MCF 10A (cell line): ENCODE measurements around the gene DNAI1. TPM values are rescaled to one million over a fixed set of nuclear protein-coding genes. Genes with fewer than 3 reads are reported as not detected.

Experiments
- BruUV-seq: library from RNA; stranded (reverse); fragments of 400-500 nt; replicated peaks from 2 replicates; lab custom pipeline; 2021; lab: Mats Ljungman, UMichigan
- CTCF ChIA-PET: fragments of 300-600 bp; sonication (Branson Sonifier 250); formaldehyde crosslinking; extraction: SDS; loops from one replicate; lab custom pipeline; 2021; ENCODE audit warnings: antibody characterized with exemption, inconsistent platforms; lab: Yijun Ruan, JAX
- POLR2A ChIA-PET: fragments of 300-600, 350-650 bp; sonication (Branson Sonifier 250); formaldehyde crosslinking; extraction: SDS; loops from one replicate; lab custom pipeline; 2020; ENCODE audit warnings: antibody characterized with exemption, inconsistent platforms; lab: Yijun Ruan, JAX
- DNase-seq: peaks from one replicate; pipeline ENCODE4 v3.0.0-alpha.2; 2018; ENCODE audit not compliant: unreplicated experiment
- H3K27ac Mint-ChIP-seq: one replicate; pipeline ENCODE4 v1.8.0; 2022; ENCODE audit warnings: mild to moderate bottlenecking, low read depth, mixed read lengths; ENCODE audit not compliant: unreplicated experiment
- H3K27me3 Mint-ChIP-seq: one replicate; pipeline ENCODE4 v1.8.0; 2022; ENCODE audit warnings: mixed read lengths; ENCODE audit not compliant: insufficient read depth, unreplicated experiment
- H3K36me3 Mint-ChIP-seq: one replicate; pipeline ENCODE4 v1.8.0; 2022; ENCODE audit warnings: mild to moderate bottlenecking, moderate library complexity, mixed read lengths; ENCODE audit not compliant: insufficient read depth, unreplicated experiment
- H3K4me1 Mint-ChIP-seq: one replicate; pipeline ENCODE4 v1.8.0; 2022; ENCODE audit warnings: mixed read lengths; ENCODE audit not compliant: insufficient read depth, unreplicated experiment
- H3K4me3 Mint-ChIP-seq: one replicate; pipeline ENCODE4 v1.8.0; 2022; ENCODE audit warnings: mild to moderate bottlenecking, moderate library complexity, mixed read lengths; ENCODE audit not compliant: unreplicated experiment
- H3K9me3 Mint-ChIP-seq: one replicate; pipeline ENCODE4 v1.8.0; 2022; ENCODE audit warnings: mixed read lengths; ENCODE audit not compliant: unreplicated experiment
- intact Hi-C: fragments of 100-400 bp; cut with micrococcal nuclease; formaldehyde crosslinking; loops from 2 replicates; pipeline ENCODE4 v1.14.1; 2022
- total RNA-seq: library from RNA; stranded (reverse); gene quantifications from 2 replicates; pipeline ENCODE4 v1.2.3, GENCODE V29; 2022
- TF ChIP-seq, protein P1 (sequence below): fragments of 200-600 bp; IDR thresholded peaks from one replicate; pipeline ENCODE4 v1.8.0; 2022; ENCODE audit warnings: antibody characterized with exemption, mild to moderate bottlenecking; ENCODE audit not compliant: unreplicated experiment

DNAI1 gene
- total RNA-seq, 1 experiment from 2014 or later, result not detected

DNA sequence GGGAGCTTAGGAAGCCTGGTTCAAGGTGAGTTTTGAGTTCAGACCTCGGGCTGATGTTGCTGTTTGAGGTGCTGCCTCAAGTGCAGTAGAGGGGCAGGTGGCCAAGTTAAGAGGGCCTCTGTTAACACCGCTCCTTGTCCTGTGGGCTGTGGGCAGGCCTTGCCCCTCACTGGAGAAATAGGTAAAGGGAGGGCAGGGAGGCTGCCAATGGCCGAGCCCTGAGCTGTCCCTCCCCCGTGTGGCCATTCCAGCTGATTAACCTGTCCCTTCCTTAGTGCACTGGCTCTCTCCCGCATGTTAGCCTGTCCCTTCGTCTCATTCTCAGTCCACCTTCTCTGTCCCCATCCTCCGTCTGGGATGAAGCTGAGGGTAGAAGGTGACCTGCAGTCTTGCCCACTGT is 109.5 kb downstream of the DNAI1 start:
- no peaks in the 10 kb centered on the region for H3K4me1 Mint-ChIP-seq
- ChIA-PET CTCF (interaction anchor here (0.6 to 3.8 kb wide), 3 partner anchors 23 to 313 kb away, joined by 3 to 22 read pairs (median 4); no protein-coding TSS in a partner anchor), POLR2A (interaction anchor here (0.7 kb wide), 1 partner anchor 1281 kb away, joined by 3 read pairs; no protein-coding TSS in a partner anchor)
- no peak for DNase-seq
- TF ChIP-seq, protein P1, sequence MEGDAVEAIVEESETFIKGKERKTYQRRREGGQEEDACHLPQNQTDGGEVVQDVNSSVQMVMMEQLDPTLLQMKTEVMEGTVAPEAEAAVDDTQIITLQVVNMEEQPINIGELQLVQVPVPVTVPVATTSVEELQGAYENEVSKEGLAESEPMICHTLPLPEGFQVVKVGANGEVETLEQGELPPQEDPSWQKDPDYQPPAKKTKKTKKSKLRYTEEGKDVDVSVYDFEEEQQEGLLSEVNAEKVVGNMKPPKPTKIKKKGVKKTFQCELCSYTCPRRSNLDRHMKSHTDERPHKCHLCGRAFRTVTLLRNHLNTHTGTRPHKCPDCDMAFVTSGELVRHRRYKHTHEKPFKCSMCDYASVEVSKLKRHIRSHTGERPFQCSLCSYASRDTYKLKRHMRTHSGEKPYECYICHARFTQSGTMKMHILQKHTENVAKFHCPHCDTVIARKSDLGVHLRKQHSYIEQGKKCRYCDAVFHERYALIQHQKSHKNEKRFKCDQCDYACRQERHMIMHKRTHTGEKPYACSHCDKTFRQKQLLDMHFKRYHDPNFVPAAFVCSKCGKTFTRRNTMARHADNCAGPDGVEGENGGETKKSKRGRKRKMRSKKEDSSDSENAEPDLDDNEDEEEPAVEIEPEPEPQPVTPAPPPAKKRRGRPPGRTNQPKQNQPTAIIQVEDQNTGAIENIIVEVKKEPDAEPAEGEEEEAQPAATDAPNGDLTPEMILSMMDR, result no peak
- H3K4me3 Mint-ChIP-seq, result no peak overlapping the region
- BruUV-seq, result no TSS peak
- intact Hi-C loops, result no loop called here
- no peaks in the 10 kb centered on the region for H3K36me3 Mint-ChIP-seq
- peaks cover 31% of the 10 kb centered on the region for H3K27me3 Mint-ChIP-seq
- no peak overlapping the region for H3K27ac Mint-ChIP-seq
- H3K9me3 Mint-ChIP-seq, result no peaks in the 10 kb centered on the region

DNA sequence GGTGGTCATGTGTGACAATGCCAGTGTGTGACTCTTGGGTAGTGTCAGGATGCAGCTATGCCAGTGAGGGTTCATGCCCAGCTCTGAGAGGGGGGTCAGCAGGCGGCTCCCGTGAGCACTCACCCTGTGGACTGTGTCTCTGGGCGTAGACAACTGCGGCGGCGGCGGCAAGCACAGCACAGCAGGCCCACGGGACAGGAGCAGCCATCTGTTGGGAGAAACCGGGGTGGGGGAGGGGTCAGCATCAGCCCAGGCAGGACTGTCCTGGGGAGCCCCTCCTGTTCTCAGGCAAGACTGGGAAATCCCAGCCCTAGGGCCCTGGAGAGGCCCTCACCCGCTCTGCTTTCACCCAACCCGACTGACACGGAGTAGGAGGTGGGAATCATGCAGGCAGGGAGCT is 110.2 kb downstream of the DNAI1 start:
- no peak overlapping the region for H3K27ac Mint-ChIP-seq
- DNase-seq, result no peak
- no peaks in the 10 kb centered on the region for H3K9me3 Mint-ChIP-seq
- CTCF ChIA-PET, result interaction anchor here (0.8 to 3.8 kb wide), 3 partner anchors 22 to 165 kb away, joined by 4 to 22 read pairs (median 7); no protein-coding TSS in a partner anchor
- BruUV-seq, result no TSS peak
- TF ChIP-seq, protein P1, result no peak
- H3K4me1 Mint-ChIP-seq, result no peaks in the 10 kb centered on the region
- no peaks in the 10 kb centered on the region for H3K36me3 Mint-ChIP-seq
- intact Hi-C loops, result no loop called here
- no peak overlapping the region for H3K4me3 Mint-ChIP-seq
- POLR2A ChIA-PET, result interaction anchor here (0.7 kb wide), 1 partner anchor 1282 kb away, joined by 3 read pairs; no protein-coding TSS in a partner anchor
- H3K27me3 Mint-ChIP-seq, result peaks cover 25% of the 10 kb centered on the region

DNA sequence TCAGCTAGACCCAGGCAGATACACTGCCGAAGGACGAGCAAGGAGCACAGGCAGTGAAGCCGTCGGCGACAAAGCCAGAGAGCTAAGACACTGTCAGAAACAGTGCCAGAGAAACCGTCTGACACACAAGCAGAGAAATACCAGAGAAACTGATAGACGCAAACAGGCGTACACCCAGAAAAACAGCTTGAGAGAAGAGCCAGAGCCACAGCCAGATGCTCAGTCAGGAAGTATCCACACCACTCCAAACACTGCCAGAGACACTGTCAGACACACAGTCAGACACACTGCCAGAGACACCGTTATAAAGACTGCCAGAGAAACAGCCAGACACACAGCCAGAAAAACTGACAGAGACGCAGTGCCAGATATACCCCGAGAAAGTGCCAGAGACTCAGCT is 111.8 kb downstream of the DNAI1 start:
- POLR2A ChIA-PET, result interaction anchor here (0.6 kb wide), 1 partner anchor 37 kb away, joined by 4 read pairs; no protein-coding TSS in a partner anchor
- H3K4me3 Mint-ChIP-seq, result no peak overlapping the region

More for the DNA sequence above, 111.8 kb downstream of the DNAI1 start:
- TF ChIP-seq, protein P1, result no peak
- H3K36me3 Mint-ChIP-seq, result no peaks in the 10 kb centered on the region
- peaks cover 18% of the 10 kb centered on the region for H3K27me3 Mint-ChIP-seq
- no TSS peak for BruUV-seq
- H3K27ac Mint-ChIP-seq, result no peak overlapping the region
- H3K9me3 Mint-ChIP-seq, result no peaks in the 10 kb centered on the region
- CTCF ChIA-PET, result interaction anchor here (1.1 to 3.8 kb wide), 3 partner anchors 21 to 33 kb away, joined by 3 to 22 read pairs (median 6); no protein-coding TSS in a partner anchor
- no peak for DNase-seq
- no peaks in the 10 kb centered on the region for H3K4me1 Mint-ChIP-seq
- intact Hi-C loops, result no loop called here

Other genes with a start within 250 kb of the DNAI1 start
- gene KIF24, start 129.5 kb upstream of the DNAI1 start, total RNA-seq, result 3.3 and 3.5 TPM in 2 replicates
- 30.6 and 35.0 TPM in 2 replicates for gene NUDT2, start 129.2 kb upstream of the DNAI1 start, total RNA-seq
- 2.4 and 2.9 TPM in 2 replicates for gene MYORG, start 81.9 kb upstream of the DNAI1 start, total RNA-seq
- 19.3 and 20.3 TPM in 2 replicates for gene FAM219A, start 235 bp upstream of the DNAI1 start, total RNA-seq
- gene ENHO, start 64.2 kb downstream of the DNAI1 start, total RNA-seq, result not detected in 2 replicates
- not detected in 2 replicates for gene CNTFR, start 130.9 kb downstream of the DNAI1 start, total RNA-seq
- gene RPP25L, start 153.3 kb downstream of the DNAI1 start, total RNA-seq, result 41.6 and 42.8 TPM in 2 replicates
- gene DCTN3, start 161.7 kb downstream of the DNAI1 start, total RNA-seq, result 88.5 and 92.4 TPM in 2 replicates
- gene ARID3C, start 170.3 kb downstream of the DNAI1 start, total RNA-seq, result not detected in 2 replicates
- gene SIGMAR1, start 179.0 kb downstream of the DNAI1 start, total RNA-seq, result 82.1 and 99.8 TPM in 2 replicates
- gene GALT, start 187.9 kb downstream of the DNAI1 start, total RNA-seq, result 21.3 and 26.8 TPM in 2 replicates
- gene IL11RA, start 193.4 kb downstream of the DNAI1 start, total RNA-seq, result 4.0 and 8.0 TPM in 2 replicates
- gene CCL27, start 203.9 kb downstream of the DNAI1 start, total RNA-seq, result 0.49 TPM in 1 of 2 replicates, not detected in the other
- not detected in 2 replicates for gene CCL19, start 232.5 kb downstream of the DNAI1 start, total RNA-seq